Measurements from ENCODE around the gene HINT2.

HINT2 gene

GRCh38 chr9:35811381-35812024, 3.3 kb downstream of the HINT2 start:
- Histone ChIP-seq H3K9me3 (ENCODE audit: control insufficient read depth, low read length) (no peaks in the 10 kb centered on the region), H3K4me1 (ENCODE audit: control insufficient read depth, insufficient read depth, low read length) (peaks cover 13% of the 10 kb centered on the region), H3K27me3 (ENCODE audit: control insufficient read depth, insufficient read depth, low read length, poor library complexity, severe bottlenecking) (no peaks in the 10 kb centered on the region), H3K36me3 (ENCODE audit: control insufficient read depth, insufficient read depth, low read length) (peaks cover 3% of the 10 kb centered on the region), H3K27ac (ENCODE audit: insufficient read depth, low read depth, low read length, poor library complexity, severe bottlenecking) (no peak overlapping the region), H3K4me3 (ENCODE audit: insufficient read depth, low read depth, low read length) (peak overlapping the region; percentile 33)
- 44 to 47% methylated on average over 12 of the region's 12 CpGs for WGBS, 2 experiments

GRCh38 chr9:35810122-35810521, 4.7 kb downstream of the HINT2 start:
- Histone ChIP-seq H3K4me3 (ENCODE audit: insufficient read depth, low read depth, low read length) (no peak overlapping the region), H3K27ac (ENCODE audit: insufficient read depth, low read depth, low read length, poor library complexity, severe bottlenecking) (no peak overlapping the region), H3K36me3 (ENCODE audit: control insufficient read depth, insufficient read depth, low read length) (peaks cover 13% of the 10 kb centered on the region), H3K27me3 (ENCODE audit: control insufficient read depth, insufficient read depth, low read length, poor library complexity, severe bottlenecking) (no peaks in the 10 kb centered on the region), H3K9me3 (ENCODE audit: control insufficient read depth, low read length) (no peaks in the 10 kb centered on the region), H3K4me1 (ENCODE audit: control insufficient read depth, insufficient read depth, low read length) (peaks cover 13% of the 10 kb centered on the region)
- WGBS, 2 experiments = 87 to 90% methylated on average over 7 of the region's 7 CpGs

- no peak overlapping the region for H3K4me3 ChIP-seq (ENCODE audit: insufficient read depth, low read depth, low read length)
Observed at GRCh38 chr9:35808433-35808832, 6.4 kb downstream of the HINT2 start.

GRCh38 chr9:35806101-35806500, 8.7 kb downstream of the HINT2 start:
- H3K36me3 ChIP-seq (ENCODE audit: control insufficient read depth, insufficient read depth, low read length) = peaks cover 17% of the 10 kb centered on the region
- WGBS, 2 experiments = 96% methylated on average over 8 of the region's 8 CpGs

More at GRCh38 chr9:35808433-35808832, 6.4 kb downstream of the HINT2 start:
- no peaks in the 10 kb centered on the region for H3K9me3 ChIP-seq (ENCODE audit: control insufficient read depth, low read length)
- no peaks in the 10 kb centered on the region for H3K27me3 ChIP-seq (ENCODE audit: control insufficient read depth, insufficient read depth, low read length, poor library complexity, severe bottlenecking)
- peaks cover 5% of the 10 kb centered on the region for H3K4me1 ChIP-seq (ENCODE audit: control insufficient read depth, insufficient read depth, low read length)
- WGBS, 2 experiments = 93 to 95% methylated on average over 9 of the region's 9 CpGs
- H3K27ac ChIP-seq (ENCODE audit: insufficient read depth, low read depth, low read length, poor library complexity, severe bottlenecking) = no peak overlapping the region
- peaks cover 14% of the 10 kb centered on the region for H3K36me3 ChIP-seq (ENCODE audit: control insufficient read depth, insufficient read depth, low read length)

GRCh38 chr9:35801328-35802128, 13.3 kb downstream of the HINT2 start:
- H3K36me3 ChIP-seq (ENCODE audit: control insufficient read depth, insufficient read depth, low read length) = peaks cover 14% of the 10 kb centered on the region
- H3K27me3 ChIP-seq (ENCODE audit: control insufficient read depth, insufficient read depth, low read length, poor library complexity, severe bottlenecking) = no peaks in the 10 kb centered on the region

More at GRCh38 chr9:35806101-35806500, 8.7 kb downstream of the HINT2 start:
- no peak overlapping the region for H3K27ac ChIP-seq (ENCODE audit: insufficient read depth, low read depth, low read length, poor library complexity, severe bottlenecking)
- H3K4me3 ChIP-seq (ENCODE audit: insufficient read depth, low read depth, low read length) = no peak overlapping the region
- H3K9me3 ChIP-seq (ENCODE audit: control insufficient read depth, low read length) = no peaks in the 10 kb centered on the region
- no peaks in the 10 kb centered on the region for H3K4me1 ChIP-seq (ENCODE audit: control insufficient read depth, insufficient read depth, low read length)
- H3K27me3 ChIP-seq (ENCODE audit: control insufficient read depth, insufficient read depth, low read length, poor library complexity, severe bottlenecking) = no peaks in the 10 kb centered on the region

GRCh38 chr9:35800530-35800929, 14.3 kb downstream of the HINT2 start:
- no peak overlapping the region for H3K4me3 ChIP-seq (ENCODE audit: insufficient read depth, low read depth, low read length)
- 90 to 91% methylated on average over 7 of the region's 7 CpGs for WGBS, 2 experiments
- H3K27ac ChIP-seq (ENCODE audit: insufficient read depth, low read depth, low read length, poor library complexity, severe bottlenecking) = no peak overlapping the region
- no peaks in the 10 kb centered on the region for H3K4me1 ChIP-seq (ENCODE audit: control insufficient read depth, insufficient read depth, low read length)
- H3K27me3 ChIP-seq (ENCODE audit: control insufficient read depth, insufficient read depth, low read length, poor library complexity, severe bottlenecking) = no peaks in the 10 kb centered on the region
- H3K36me3 ChIP-seq (ENCODE audit: control insufficient read depth, insufficient read depth, low read length) = peaks cover 8% of the 10 kb centered on the region
- H3K9me3 ChIP-seq (ENCODE audit: control insufficient read depth, low read length) = no peaks in the 10 kb centered on the region

More at GRCh38 chr9:35801328-35802128, 13.3 kb downstream of the HINT2 start:
- Histone ChIP-seq H3K9me3 (ENCODE audit: control insufficient read depth, low read length) (no peaks in the 10 kb centered on the region), H3K4me1 (ENCODE audit: control insufficient read depth, insufficient read depth, low read length) (no peaks in the 10 kb centered on the region), H3K27ac (ENCODE audit: insufficient read depth, low read depth, low read length, poor library complexity, severe bottlenecking) (no peak overlapping the region), H3K4me3 (ENCODE audit: insufficient read depth, low read depth, low read length) (no peak overlapping the region)
- whole genome bisulfite sequencing, 2 experiments = 92 to 95% methylated on average over 13 of the region's 13 CpGs

- H3K4me3 ChIP-seq (ENCODE audit: insufficient read depth, low read depth, low read length) = no peak overlapping the region
- H3K36me3 ChIP-seq (ENCODE audit: control insufficient read depth, insufficient read depth, low read length) = peaks cover 3% of the 10 kb centered on the region
- H3K27me3 ChIP-seq (ENCODE audit: control insufficient read depth, insufficient read depth, low read length, poor library complexity, severe bottlenecking) = no peaks in the 10 kb centered on the region
- no peaks in the 10 kb centered on the region for H3K4me1 ChIP-seq (ENCODE audit: control insufficient read depth, insufficient read depth, low read length)
- no peaks in the 10 kb centered on the region for H3K9me3 ChIP-seq (ENCODE audit: control insufficient read depth, low read length)
- 96 to 97% methylated on average over 4 of the region's 4 CpGs for WGBS, 2 experiments
- H3K27ac ChIP-seq (ENCODE audit: insufficient read depth, low read depth, low read length, poor library complexity, severe bottlenecking) = no peak overlapping the region
Observed at GRCh38 chr9:35798658-35799374, 16.0 kb downstream of the HINT2 start.

- 94 to 96% methylated on average over 5 of the region's 6 CpGs for WGBS, 2 experiments
- Histone ChIP-seq H3K36me3 (ENCODE audit: control insufficient read depth, insufficient read depth, low read length) (peaks cover 3% of the 10 kb centered on the region), H3K9me3 (ENCODE audit: control insufficient read depth, low read length) (no peaks in the 10 kb centered on the region), H3K4me1 (ENCODE audit: control insufficient read depth, insufficient read depth, low read length) (no peaks in the 10 kb centered on the region), H3K27me3 (ENCODE audit: control insufficient read depth, insufficient read depth, low read length, poor library complexity, severe bottlenecking) (no peaks in the 10 kb centered on the region), H3K27ac (ENCODE audit: insufficient read depth, low read depth, low read length, poor library complexity, severe bottlenecking) (no peak overlapping the region), H3K4me3 (ENCODE audit: insufficient read depth, low read depth, low read length) (no peak overlapping the region)
Observed at GRCh38 chr9:35797311-35798109, 17.3 kb downstream of the HINT2 start.

GRCh38 chr9:35795695-35796094, 19.1 kb downstream of the HINT2 start:
- H3K27ac ChIP-seq (ENCODE audit: insufficient read depth, low read depth, low read length, poor library complexity, severe bottlenecking) = no peak overlapping the region
- H3K9me3 ChIP-seq (ENCODE audit: control insufficient read depth, low read length) = no peaks in the 10 kb centered on the region

More at GRCh38 chr9:35795695-35796094, 19.1 kb downstream of the HINT2 start:
- Histone ChIP-seq H3K4me1 (ENCODE audit: control insufficient read depth, insufficient read depth, low read length) (peaks cover 2% of the 10 kb centered on the region), H3K27me3 (ENCODE audit: control insufficient read depth, insufficient read depth, low read length, poor library complexity, severe bottlenecking) (peaks cover 3% of the 10 kb centered on the region), H3K4me3 (ENCODE audit: insufficient read depth, low read depth, low read length) (no peak overlapping the region), H3K36me3 (ENCODE audit: control insufficient read depth, insufficient read depth, low read length) (no peaks in the 10 kb centered on the region)
